ENCODE results near the gene PBX4. TPM values are rescaled to one million over a fixed set of nuclear protein-coding genes. Genes with fewer than 3 reads are reported as not detected.

PBX4 gene
- total RNA-seq, 1 donor from 2014 or later, result 56.1 TPM

- DNase-seq, result peak; percentile 90
- peak; percentile 98 for TF ChIP-seq CTCF (IDR thresholded peaks at IDR 0.05; ENCODE audit: partially characterized antibody, unreplicated experiment)
- H3K27me3 Mint-ChIP-seq (ENCODE audit: unreplicated experiment), result peaks cover 13% of the 10 kb centered on the region
- H3K27ac Mint-ChIP-seq (ENCODE audit: unreplicated experiment), result peak within 1 kb of the TSS; percentile 100
- H3K4me1 Mint-ChIP-seq (ENCODE audit: low read depth, unreplicated experiment), result peaks cover 13% of the 10 kb centered on the region
- peaks cover 26% of the 10 kb centered on the region for H3K9me3 Mint-ChIP-seq (ENCODE audit: unreplicated experiment)
- peak within 1 kb of the TSS; percentile 95 for H3K4me3 Mint-ChIP-seq (ENCODE audit: unreplicated experiment)
- no peaks in the 10 kb centered on the region for H3K36me3 Mint-ChIP-seq (ENCODE audit: unreplicated experiment)
These were observed 24.9 kb upstream of the PBX4 start, which contains the start of gene GMIP for GRCh38 chr19:19643158-19644053. Gene GMIP, minus strand, starts transcription at chr19:19643657. Its CDS starts 128 bp downstream, at chr19:19643529.

GRCh38 chr19:19642506-19643157 lies 24.1 kb upstream of the PBX4 start:
- Mint-ChIP-seq H3K4me1 (ENCODE audit: low read depth, unreplicated experiment) (peaks cover 15% of the 10 kb centered on the region), H3K27me3 (ENCODE audit: unreplicated experiment) (peaks cover 13% of the 10 kb centered on the region), H3K9me3 (ENCODE audit: unreplicated experiment) (peaks cover 27% of the 10 kb centered on the region), H3K36me3 (ENCODE audit: unreplicated experiment) (no peaks in the 10 kb centered on the region), H3K4me3 (ENCODE audit: unreplicated experiment) (peak overlapping the region; percentile 95), H3K27ac (ENCODE audit: unreplicated experiment) (peak overlapping the region; percentile 100)
- DNase-seq, result peak; percentile 82
- no peak for TF ChIP-seq CTCF (IDR thresholded peaks at IDR 0.05; ENCODE audit: partially characterized antibody, unreplicated experiment)

- Mint-ChIP-seq H3K9me3 (ENCODE audit: unreplicated experiment) (peaks cover 21% of the 10 kb centered on the region), H3K27ac (ENCODE audit: unreplicated experiment) (no peak overlapping the region), H3K4me1 (ENCODE audit: low read depth, unreplicated experiment) (peaks cover 16% of the 10 kb centered on the region), H3K4me3 (ENCODE audit: unreplicated experiment) (no peak overlapping the region), H3K27me3 (ENCODE audit: unreplicated experiment) (peaks cover 18% of the 10 kb centered on the region), H3K36me3 (ENCODE audit: unreplicated experiment) (peaks cover 19% of the 10 kb centered on the region)
- TF ChIP-seq CTCF (IDR thresholded peaks at IDR 0.05; ENCODE audit: partially characterized antibody, unreplicated experiment), result no peak
- DNase-seq, result no peak
These were observed 19.2 kb upstream of the PBX4 start for GRCh38 chr19:19637523-19638251.

- Mint-ChIP-seq H3K27me3 (ENCODE audit: unreplicated experiment) (peaks cover 14% of the 10 kb centered on the region), H3K4me3 (ENCODE audit: unreplicated experiment) (no peak overlapping the region), H3K9me3 (ENCODE audit: unreplicated experiment) (peaks cover 17% of the 10 kb centered on the region), H3K36me3 (ENCODE audit: unreplicated experiment) (peaks cover 21% of the 10 kb centered on the region), H3K4me1 (ENCODE audit: low read depth, unreplicated experiment) (peaks cover 10% of the 10 kb centered on the region), H3K27ac (ENCODE audit: unreplicated experiment) (no peak overlapping the region)
- no peak for TF ChIP-seq CTCF (IDR thresholded peaks at IDR 0.05; ENCODE audit: partially characterized antibody, unreplicated experiment)
- DNase-seq, result no peak
These were observed 18.7 kb upstream of the PBX4 start for GRCh38 chr19:19637186-19637522.
